HG02610 (cell line): ENCODE data around the gene ZNF385D.

Source experiments
- ATAC-seq: cut with Tn5 transposase; IDR thresholded peaks from one replicate; pipeline ENCODE4 v1.9.1; 2021; ENCODE audit warnings: mild to moderate bottlenecking, moderate library complexity; ENCODE audit not compliant: unreplicated experiment

The ZNF385D gene

DNA sequence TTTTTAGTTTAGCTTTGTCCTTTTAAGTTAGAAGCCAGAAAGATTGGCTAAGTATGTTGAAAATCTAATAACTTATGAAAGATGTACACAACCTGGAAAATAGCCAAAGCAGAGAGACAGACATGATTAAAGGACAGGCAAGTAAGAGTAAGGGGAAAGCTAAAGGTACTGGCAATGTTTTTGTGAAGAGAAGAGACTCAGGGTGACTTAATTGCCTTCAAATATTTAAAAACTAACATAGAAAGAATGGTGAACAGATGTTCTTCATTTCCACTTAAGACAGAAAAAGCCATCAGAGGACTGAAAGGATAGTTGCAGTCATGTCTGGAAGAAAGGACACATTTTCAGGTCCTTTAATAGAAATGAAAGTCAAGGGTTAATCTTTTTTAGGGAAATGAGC is 68.8 kb downstream of the ZNF385D start:
- no peak for ATAC-seq

DNA sequence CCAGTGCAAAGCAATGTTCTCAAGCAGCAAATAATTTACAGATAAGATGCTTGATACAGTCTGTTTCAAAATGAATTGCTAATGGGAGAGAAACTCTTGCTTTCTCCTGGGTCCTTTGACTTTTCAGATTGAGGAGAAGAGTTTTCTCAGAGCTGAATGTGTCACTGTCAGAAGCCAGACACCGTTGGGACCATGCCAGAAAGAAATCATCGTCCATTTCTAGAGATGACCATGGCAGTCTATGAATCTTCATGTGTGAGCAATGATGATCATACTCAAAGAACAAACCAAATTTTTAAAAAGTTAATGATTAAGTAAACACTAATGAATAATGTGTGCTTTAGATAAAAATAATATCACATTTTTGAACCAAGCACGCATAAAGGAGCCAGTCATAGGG is 77.6 kb downstream of the ZNF385D start:
- no peak for ATAC-seq

DNA sequence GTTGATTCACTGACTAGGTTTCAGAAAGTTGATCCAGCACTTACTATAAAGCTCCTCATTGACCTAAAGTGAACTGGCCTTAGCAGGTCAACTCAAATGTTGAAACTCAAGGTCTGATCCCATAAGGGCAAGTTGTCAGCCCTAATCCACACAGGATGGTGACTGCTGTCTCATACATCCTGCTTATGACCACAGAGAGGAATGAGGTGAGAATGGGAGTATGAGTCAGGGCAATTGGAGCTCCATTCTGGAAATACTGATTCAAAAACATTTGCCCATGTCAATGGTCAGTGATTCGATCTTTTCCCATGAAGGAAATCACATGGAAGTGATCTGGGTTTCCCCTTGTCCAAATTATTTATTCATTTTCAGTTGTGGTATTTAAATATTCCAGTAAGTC is 78.7 kb downstream of the ZNF385D start:
- no peak for ATAC-seq

DNA sequence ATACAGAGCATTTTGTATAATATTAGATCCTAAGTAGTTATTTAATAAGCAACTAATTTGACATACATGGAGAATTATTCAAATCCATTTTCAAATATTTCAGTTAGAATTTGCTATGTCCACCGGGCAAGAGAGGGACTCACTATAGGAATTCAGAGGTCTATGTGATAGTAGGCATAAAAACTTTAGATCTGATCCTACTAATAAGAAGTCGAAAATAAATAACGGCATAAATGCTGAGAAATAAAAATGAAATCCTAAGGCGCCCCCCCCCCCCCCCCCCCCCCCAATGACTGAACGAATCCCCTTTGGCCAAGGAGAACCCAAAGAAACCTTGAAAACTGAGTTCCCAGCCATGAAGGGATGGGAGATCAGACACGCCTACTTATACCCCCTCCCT is 80.6 kb downstream of the ZNF385D start:
- no peak for ATAC-seq

DNA sequence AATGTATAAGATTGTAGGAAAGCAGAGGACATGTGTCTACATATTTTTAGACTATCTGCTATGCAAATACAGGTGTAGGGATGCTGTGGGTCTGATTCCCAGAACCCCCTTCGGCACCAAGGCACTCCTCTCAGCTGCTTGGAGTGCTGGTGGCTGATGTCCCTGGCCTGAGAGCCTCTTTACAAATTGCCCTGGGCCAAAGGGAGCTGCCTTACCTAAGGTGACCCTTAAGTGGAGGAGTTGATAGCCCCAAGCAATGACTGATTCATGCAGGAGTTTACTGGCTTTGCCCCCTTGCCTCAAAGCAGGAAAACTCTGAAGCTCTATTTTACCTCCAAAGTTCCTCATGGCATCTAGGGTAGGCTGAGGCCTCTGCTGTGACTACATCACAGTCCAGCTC is 83.0 kb downstream of the ZNF385D start:
- ATAC-seq: no peak

DNA sequence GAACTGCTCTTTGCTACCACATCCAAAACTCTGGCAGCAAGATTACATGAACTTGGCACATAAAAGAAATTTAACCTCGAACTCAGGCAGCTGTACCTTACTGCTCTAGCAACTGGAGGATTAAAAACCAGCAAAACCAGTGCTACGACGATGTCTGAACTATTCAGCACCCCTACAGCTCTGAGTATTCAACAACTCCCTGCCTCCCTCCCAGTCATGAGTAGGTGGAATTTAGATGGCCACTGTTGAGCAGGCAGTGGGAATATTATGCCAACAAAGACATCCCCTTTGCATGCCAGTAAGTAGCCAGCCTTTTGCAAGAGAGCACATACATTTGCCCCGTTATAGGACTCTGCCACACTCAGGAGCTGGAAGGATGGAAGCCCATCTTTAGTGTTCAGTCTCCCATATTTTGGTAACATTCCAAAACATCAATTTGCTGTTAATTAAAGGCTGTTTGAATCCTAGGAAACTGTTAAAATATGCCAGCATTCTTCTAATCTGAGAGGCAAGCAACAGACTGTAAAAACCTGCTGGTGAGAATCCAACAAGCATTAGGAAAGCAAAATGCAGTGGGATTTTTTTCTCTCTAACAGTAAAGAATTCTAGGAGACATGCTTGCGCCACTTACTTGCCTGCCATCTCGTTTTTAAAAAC is 85.4 kb downstream of the ZNF385D start:
- ATAC-seq: no peak

DNA sequence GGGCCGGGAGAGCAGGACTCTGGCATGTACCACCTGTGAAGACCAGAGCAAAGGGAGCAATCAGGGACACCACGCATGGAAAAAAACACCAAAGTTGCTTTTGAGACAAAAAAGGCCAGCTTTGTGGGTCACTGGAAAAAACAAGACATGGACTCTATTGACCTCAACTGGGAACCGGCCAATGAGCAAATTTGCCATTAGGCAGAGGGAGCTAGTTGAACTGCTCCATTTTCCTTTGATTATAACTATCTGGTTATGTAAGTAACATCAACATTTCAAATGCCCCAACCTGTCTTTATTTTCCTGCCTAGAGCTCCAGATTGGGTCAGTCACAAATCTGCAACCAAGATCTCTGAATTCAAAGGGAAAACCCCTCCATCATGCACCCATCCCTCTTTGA is 86.0 kb downstream of the ZNF385D start:
- ATAC-seq: no peak

DNA sequence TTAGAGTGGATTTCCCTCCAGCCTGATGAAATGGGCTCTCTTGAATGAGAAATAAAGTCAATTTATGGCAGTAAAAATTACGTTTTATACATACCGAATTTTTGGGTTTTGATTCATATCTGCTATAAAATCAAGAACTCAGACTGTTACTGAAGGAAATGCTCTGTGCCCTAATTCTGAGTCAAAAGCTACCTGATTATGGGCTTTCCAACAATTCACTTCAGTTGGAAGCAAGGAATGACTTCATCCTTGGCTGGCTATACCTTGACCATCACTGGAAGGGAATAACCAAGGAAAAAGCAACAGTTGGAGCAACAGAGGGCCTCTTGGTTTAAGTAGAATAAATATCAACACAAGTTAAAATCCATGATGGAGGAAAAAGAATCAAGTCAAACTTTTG is 88.6 kb downstream of the ZNF385D start:
- no peak for ATAC-seq

DNA sequence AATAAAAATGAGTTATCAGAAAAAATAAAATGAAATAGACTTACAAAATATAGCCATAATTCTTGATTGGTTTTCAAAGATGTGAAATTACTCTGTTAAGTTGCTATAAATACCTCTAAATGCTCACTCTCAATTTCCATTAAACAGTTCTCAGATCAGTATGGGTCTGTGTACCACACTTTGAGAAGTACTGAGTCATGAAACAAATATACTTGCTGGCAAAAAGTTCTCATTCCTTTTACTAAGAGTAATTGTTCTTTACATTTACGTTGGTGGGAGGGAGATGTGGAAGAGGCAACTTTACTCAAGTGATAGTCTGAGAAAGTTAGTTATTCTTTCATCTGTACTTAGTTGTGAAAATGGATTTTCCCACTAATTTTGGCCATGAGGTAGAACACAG is 96.3 kb downstream of the ZNF385D start:
- ATAC-seq: no peak

DNA sequence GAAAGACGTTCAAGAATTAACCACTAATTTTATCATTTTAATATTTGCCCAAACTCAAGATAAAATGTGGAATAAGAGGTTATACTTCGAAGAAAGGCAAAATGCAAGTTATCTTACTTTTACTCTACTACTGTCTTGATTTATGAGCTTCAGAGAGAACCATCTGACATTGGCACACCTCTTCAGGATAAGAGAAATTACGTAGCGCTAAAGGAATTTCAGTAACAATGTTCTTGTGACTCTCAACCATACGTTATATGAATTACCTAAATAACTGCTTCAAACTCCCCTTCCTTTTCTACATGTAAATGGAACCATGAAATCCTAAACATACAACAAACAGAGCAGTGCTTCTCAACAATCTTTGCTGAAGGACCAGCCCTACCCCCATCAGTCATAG is 96.8 kb downstream of the ZNF385D start:
- ATAC-seq: no peak

DNA sequence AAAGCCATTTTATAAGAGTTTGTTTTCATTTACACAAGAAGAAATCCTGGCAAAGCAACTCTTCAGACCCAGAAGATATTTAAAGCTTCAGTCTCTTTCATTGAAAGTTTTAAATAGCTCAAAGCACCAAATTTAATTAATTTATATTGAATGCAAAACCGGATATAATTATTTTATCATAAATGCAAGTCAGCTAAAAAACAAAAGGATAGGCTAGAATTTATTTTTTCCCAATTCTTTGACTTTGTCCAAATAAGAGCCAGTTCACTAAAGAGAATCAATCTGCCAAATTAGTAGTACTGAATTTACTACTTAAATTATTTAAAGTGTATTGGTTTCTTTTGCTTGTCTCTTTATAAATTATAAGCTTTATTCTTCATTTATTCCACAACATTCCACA is 101.5 kb downstream of the ZNF385D start:
- ATAC-seq: no peak

DNA sequence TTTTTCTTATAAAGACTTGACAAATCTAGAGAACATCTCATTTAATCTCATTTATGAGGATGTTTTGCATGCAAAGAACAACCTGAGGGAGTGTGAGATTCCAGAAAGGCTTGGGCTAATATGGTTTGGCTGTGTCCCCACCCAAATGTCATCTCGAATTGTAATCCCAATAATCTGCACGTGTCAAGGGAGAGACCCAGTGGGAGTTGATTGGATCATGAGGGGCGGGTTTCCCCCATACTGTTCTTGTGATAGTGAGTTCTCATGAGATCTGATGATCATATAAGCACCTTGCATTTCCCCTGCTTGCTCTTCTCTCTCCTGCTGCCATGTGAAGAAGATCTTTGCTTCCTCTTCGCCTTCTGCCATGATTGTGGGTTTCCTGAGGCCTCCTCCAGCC is 103.0 kb downstream of the ZNF385D start:
- no peak for ATAC-seq

DNA sequence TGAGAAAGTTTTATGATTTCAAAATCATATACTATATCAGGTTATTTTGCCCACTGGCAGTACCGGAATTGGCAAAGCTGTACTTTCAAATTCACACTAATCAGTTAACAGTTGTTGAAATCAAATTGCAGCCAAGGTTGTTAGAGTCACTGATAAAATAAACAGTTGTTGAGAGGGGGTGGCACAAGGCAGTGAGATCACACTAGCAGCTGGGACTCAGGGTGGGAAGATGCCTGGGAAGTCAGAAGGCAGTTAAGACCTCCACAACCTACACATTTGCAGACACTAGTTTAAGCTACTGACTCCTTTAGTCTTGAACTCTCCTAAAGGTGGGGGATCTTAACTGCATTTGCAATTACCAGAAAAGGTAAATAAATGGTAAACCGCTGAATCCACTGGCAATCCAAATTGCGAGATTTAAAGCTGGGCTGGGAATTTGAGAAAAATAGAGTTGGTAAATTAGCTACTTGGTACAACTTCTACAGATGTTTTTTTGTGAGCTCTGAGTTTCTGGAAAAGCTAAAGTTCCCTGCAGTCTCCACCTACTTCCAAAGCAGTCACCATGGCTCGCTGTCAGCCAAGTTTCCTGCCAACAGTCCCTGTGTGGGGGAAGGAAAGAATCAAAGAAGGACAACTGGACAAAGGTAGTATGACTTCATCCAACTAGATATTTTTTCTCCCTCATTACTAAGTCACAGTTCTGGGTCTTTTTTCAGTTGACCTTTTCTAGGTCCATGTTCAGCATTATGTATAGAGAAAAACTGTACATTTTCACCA is 105.7 kb downstream of the ZNF385D start:
- ATAC-seq: no peak

DNA sequence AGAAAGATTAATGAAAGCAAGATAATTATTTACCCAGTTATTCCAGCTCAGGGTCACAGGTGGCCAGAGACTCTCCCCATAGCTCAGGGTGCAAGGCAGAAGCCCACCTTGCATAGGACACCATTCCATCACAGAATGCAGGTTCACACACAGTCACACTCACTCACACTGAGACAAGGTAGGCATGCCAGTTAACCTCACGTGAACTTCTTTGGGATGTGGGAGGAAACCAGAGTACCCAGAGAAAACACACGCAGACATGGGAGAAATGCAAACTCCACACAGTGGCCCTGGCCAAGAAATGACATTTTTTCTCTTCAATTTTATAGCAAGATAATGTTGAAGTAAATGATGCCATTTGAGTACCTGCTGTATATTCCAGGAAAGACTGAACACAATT is 106.7 kb downstream of the ZNF385D start:
- no peak for ATAC-seq

DNA sequence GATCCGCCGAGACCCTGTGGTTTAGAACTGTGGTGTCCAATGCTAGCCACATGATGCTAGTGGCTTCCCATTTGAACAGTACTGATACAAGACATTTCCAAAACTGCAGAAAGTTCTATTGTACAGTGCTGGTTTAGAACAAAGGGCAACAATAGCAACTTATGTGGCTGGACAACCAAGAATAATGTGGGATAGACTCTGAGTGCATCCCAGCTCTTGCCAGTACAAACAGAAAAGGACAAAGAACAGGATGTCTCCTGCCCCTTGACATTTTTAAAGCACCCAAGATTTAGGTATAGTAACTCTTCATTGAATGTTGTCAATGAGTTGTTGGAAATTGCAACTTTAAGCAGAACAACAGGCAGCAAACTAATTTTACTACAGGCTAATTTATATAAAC is 107.3 kb downstream of the ZNF385D start:
- no peak for ATAC-seq

DNA sequence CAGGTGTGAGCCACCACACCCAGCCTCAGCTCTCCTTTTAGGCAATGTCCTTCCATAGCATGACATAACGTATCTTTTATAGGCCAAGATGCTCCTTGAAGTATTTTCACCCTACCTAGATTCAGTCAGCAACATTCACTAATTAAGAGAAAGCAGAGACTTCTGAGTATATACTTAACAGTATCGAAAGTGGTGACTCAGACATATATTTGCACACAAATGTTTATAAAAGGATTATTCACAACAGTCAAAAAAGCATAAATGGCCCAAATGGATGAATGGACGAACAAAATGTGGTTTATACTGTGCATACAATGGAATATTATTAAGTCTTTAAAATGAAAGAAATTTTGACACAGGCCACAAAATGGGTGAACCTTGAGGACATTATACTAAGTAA is 108.6 kb downstream of the ZNF385D start:
- ATAC-seq: no peak

DNA sequence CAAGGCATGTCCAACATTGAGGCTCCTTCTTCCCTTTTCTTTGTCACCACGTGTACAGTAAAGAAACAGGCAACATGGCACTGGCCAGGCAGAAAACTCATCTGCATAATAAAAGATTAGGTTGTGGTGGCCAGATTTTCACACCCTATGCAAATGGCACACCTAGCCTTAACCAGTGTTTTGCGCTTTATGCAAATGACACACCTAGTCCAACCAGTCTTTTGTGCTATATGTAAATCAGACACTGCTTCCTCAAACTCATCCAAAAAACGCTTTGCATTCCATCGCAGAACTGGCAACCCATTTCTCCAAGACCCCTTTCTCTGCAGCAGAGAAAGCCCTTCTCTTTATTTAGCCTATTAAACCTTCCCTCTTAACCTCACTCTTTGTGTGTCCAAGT is 109.1 kb downstream of the ZNF385D start:
- no peak for ATAC-seq

DNA sequence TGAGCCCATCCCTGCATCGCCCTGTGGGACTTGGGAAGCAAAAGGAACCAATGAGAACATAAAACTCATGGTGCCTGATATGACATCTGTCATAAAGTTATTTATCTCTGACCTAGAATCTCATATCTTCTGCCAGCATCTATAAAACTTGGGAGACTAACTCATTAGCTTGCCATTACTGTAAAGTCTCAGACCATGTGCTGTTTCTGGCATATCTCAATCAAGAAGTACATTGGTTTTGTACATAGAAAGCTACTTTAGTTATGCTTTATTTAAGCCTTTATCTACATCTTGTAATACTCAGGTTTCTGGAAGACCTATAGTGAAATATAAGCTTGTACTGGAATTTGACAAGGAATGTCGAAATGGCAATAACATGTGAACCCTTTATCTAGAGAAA is 112.5 kb downstream of the ZNF385D start:
- no peak for ATAC-seq

DNA sequence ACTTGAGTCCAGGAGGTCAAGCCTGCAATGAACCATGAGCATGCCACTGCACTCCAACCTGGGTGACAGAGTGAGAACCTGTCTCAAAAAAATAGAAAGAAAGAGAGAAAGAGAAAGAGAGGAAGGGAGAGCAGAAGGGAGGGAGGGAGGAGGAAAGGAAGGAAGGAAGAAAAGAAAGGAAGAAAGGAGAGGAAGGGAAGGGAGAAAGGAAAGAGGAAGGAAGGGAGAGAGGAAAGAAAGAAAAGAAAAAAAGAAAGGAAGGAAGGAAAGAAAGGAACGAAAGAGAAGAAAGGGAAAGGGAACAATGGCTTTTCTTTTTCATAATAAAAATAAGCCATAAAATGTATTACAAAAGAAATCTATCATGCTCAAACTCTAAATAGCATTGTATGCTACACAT is 116.9 kb downstream of the ZNF385D start:
- ATAC-seq: no peak

DNA sequence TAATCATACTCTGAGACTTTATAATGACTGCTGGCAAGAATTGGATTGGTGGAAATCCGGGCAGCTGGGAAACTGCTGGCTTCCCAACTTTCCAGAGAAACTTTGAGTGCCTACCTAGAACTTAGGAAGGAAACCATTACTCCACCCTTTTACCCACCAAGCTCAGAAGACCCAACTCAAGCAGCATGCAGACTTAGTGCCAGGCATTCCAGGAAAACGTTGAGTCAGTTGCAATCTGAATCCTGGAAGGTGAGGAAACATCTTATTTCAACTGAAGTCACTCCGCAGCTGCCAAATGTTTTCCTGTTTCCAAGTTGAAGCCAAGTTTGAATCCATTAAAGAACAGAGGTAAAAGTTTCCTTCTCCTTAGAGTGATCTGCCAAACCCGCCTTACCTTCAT is 126.5 kb downstream of the ZNF385D start:
- ATAC-seq: no peak

DNA sequence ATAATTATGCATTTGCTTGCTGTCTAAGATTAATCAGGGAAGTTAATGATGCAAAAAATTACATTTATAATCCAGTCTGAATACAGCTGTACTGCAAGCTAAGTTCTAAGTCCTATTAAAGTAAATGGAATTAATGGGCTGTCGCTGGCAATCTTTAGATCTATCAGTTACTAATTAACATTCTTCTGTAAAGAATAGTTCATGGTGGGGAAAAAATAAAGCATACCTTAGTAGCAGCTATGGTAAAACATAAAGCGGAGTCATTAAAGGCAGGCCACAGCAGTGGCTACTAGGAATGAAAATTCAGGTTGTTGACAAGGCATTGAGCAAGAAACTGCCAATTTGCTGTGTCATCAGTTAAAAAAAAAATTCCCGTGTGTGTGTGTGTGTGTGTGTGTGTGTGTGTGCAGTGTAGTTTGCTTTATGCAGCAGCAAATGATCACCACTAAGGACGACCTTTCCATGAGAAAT is 129.8 kb downstream of the ZNF385D start:
- ATAC-seq: no peak

DNA sequence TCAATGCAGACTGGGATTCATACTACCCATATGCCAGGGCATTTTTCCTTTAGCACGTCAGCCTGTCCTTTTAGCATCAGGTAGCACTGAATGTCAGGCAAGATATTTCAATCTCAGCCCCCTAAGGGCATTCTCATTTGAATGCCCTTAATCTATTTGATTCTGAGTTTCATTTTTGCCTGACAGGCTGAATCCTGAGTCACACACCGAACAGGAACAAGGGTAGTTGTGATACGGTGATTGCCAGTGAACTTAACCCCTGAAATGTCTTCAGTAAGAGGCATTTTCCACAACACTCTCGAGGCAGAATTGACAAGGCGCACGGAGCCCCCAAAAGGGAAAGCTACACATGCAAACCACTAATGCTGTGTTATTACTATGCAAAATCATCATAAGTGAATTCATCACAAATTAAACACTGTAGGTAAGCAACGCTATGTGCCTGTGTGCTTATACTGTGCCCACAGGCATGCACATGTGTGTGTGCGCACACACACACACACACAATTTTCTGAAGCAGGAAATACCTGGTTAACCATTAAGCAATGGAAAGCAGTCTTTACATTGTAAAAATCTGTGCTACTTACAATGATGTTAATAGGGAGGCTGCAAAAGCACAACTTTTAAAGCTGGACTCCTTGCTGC is 130.4 kb downstream of the ZNF385D start:
- ATAC-seq: no peak
